Measurements from ENCODE around the gene GULP1.

DNA sequence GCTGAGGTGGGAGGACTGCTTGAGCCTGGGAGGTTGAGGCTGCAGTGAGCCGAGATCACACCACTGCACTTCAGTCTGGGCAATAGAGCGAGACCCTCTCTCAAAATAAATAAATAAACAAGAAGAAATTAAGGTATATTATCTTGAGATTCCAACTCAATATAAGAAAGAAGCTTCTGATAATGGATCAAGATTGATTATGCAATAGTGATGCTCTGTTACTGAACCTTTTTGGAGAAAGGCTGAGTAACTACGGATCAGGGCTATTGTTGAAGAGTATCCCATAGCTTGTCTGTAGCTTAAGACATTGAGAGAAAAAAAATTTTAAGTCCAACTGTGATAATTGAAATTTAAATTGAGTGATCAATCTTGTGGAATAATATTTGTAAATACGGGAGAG, 17.7 kb downstream of the GULP1 start:
- TF ChIP-seq CTCF (IDR thresholded peaks at IDR 0.05) (no peak), POLR2A (IDR thresholded peaks at IDR 0.05) (no peak)

All from uterus (tissue), 2 donors.